Endothelial cell of umbilical vein (primary cell): ENCODE results near the gene KIFC3. TPM values are rescaled to one million over a fixed set of nuclear protein-coding genes. Genes with fewer than 3 reads are reported as not detected.

ENCODE experiments used
- BruUV-seq: library from RNA; stranded (reverse); fragments of 400-500 nt; replicated peaks from 2 replicates; lab custom pipeline; 2021; lab: Mats Ljungman, UMichigan
- CTCF ChIA-PET: fragments of 300-600, 350-600 bp; sonication (Branson Sonifier 250); formaldehyde crosslinking; loops from one replicate; lab custom pipeline; 2021; ENCODE audit warnings: antibody characterized with exemption, inconsistent platforms; lab: Charles Lee
- POLR2A ChIA-PET: fragments of 300-600, 350-600 bp; sonication (Branson Sonifier 250); formaldehyde crosslinking; loops from one replicate; lab custom pipeline; 2021; ENCODE audit warnings: antibody characterized with exemption, inconsistent platforms; lab: Charles Lee
- DNase-seq: peaks from one replicate; pipeline ENCODE4 v3.0.0-alpha.2; 2011; ENCODE audit warnings: low read depth, low spot score
- FAIRE-seq: peaks from 2 replicates; lab custom pipeline; 2011; peaks lifted over from hg19 to GRCh38; lab: Jason Lieb, UNC
- H2AFZ ChIP-seq: 2 replicates; pipeline ENCODE4 v1.6.0; 2012; ENCODE audit warnings: low read depth, low read length, control low read depth, inconsistent platforms
- H3K27ac ChIP-seq: 2 replicates; pipeline ENCODE4 v1.5.1; 2011; ENCODE audit warnings: low read depth, mild to moderate bottlenecking, control low read depth, low read length, moderate library complexity; ENCODE audit not compliant: insufficient read depth
- H3K27me3 ChIP-seq, 2 experiments: 2 replicates each; pipeline versions ENCODE4 v1.6.0 to v1.6.1; 2011; ENCODE audit warnings: low read length in 2 of 2, mixed read lengths in 1 of 2; ENCODE audit not compliant: control insufficient read depth in 2 of 2, insufficient read depth in 2 of 2
- H3K36me3 ChIP-seq, 2 experiments: 2 replicates in 1 of 2; 3 replicates in 1 of 2; pipeline ENCODE4 v1.5.1; 2011; ENCODE audit warnings: low read length in 2 of 2, mild to moderate bottlenecking in 1 of 2, moderate library complexity in 1 of 2; ENCODE audit not compliant: control insufficient read depth in 2 of 2, insufficient read depth in 2 of 2; ENCODE audit errors: extremely low read depth in 1 of 2
- H3K4me1 ChIP-seq: 3 replicates; pipeline ENCODE4 v1.5.1; 2011; ENCODE audit warnings: mild to moderate bottlenecking, low read length; ENCODE audit not compliant: control insufficient read depth, insufficient read depth; ENCODE audit errors: extremely low read depth
- H3K4me2 ChIP-seq: 2 replicates; pipeline ENCODE4 v1.6.1; 2011; ENCODE audit warnings: low read length, control low read depth, mixed read lengths; ENCODE audit not compliant: insufficient read depth
- H3K4me3 ChIP-seq, 3 experiments: fragments of 200-600 bp in 1 of 3; sonication (generic), shearing (Covaris generic) in 1 of 3; replicated peaks in 1 of 3; 2 replicates each; pipeline ENCODE4 v1.5.1; 2011 to 2016; ENCODE audit warnings: control low read depth in 3 of 3, low read length in 3 of 3, mild to moderate bottlenecking in 2 of 3, inconsistent platforms in 1 of 3, low read depth in 1 of 3, moderate library complexity in 1 of 3; ENCODE audit not compliant: insufficient read depth in 1 of 3
- H3K79me2 ChIP-seq: 2 replicates; pipeline ENCODE4 v1.6.0; 2012; ENCODE audit warnings: low read length, inconsistent platforms; ENCODE audit not compliant: control insufficient read depth, insufficient read depth
- H3K9ac ChIP-seq: replicated peaks from 2 replicates; pipeline ENCODE3; 2011; ENCODE audit warnings: low read length, control low read depth; ENCODE audit not compliant: insufficient read depth; ENCODE audit errors: extremely low read depth
- H3K9me1 ChIP-seq: replicated peaks from 3 replicates; pipeline ENCODE4 v1.6.0; 2011; ENCODE audit warnings: mild to moderate bottlenecking, low read length; ENCODE audit not compliant: control insufficient read depth, insufficient read depth; ENCODE audit errors: extremely low read depth
- H3K9me3 ChIP-seq: replicated peaks from 2 replicates; pipeline ENCODE4 v1.5.1; 2012; ENCODE audit warnings: low read length, inconsistent platforms; ENCODE audit not compliant: control insufficient read depth, insufficient read depth
- H4K20me1 ChIP-seq: replicated peaks from 2 replicates; pipeline ENCODE3; 2011; ENCODE audit warnings: mild to moderate bottlenecking, low read length; ENCODE audit not compliant: control insufficient read depth, insufficient read depth; ENCODE audit errors: extremely low read depth
- EZH2 ChIP-seq: IDR thresholded peaks from 2 replicates; pipeline ENCODE4 v1.6.1; 2012; ENCODE audit warnings: borderline replicate concordance, low read depth, mild to moderate bottlenecking, moderate library complexity, low read length, inconsistent platforms; ENCODE audit not compliant: severe bottlenecking
- FOS ChIP-seq: IDR thresholded peaks from 2 replicates; pipeline ENCODE4 v1.6.1; 2011; ENCODE audit warnings: mild to moderate bottlenecking, low read length, moderate library complexity, borderline replicate concordance; ENCODE audit not compliant: insufficient read depth
- GATA2 ChIP-seq: IDR thresholded peaks from 2 replicates; pipeline ENCODE4 v1.7.0; 2011; ENCODE audit warnings: low read depth, mild to moderate bottlenecking, moderate library complexity, mixed read lengths, low read length; ENCODE audit not compliant: insufficient read length, insufficient read depth
- JUN ChIP-seq: IDR thresholded peaks from 2 replicates; pipeline ENCODE4 v1.6.1; 2011; ENCODE audit warnings: borderline replicate concordance, low read depth; ENCODE audit not compliant: insufficient read length, insufficient read depth
- MAX ChIP-seq: IDR thresholded peaks from 2 replicates; pipeline ENCODE4 v1.6.1; 2011; ENCODE audit not compliant: insufficient read depth, insufficient read length
- MYC ChIP-seq: IDR thresholded peaks from one replicate; pipeline ENCODE4 v1.6.1; 2011; ENCODE audit warnings: mild to moderate bottlenecking, low read depth, low read length
- POLR2A ChIP-seq: IDR thresholded peaks from 2 replicates; pipeline ENCODE4 v1.6.1; 2012; ENCODE audit warnings: low read depth, mild to moderate bottlenecking, control low read depth, low read length
- POLR2AphosphoS5 ChIP-seq: IDR thresholded peaks from 2 replicates; pipeline ENCODE4 v1.6.1; 2012; ENCODE audit warnings: low read depth, mild to moderate bottlenecking, control low read depth, low read length, moderate library complexity; ENCODE audit not compliant: insufficient read depth
- dilution Hi-C: fragments of 300-500 bp; cut with MboI; formaldehyde crosslinking; loops from one replicate; pipeline ENCODE4 v1.15.0; 2019; ENCODE audit warnings: low sequenced_read_pairs; ENCODE audit not compliant: extremely low pct_ligation_motif_present
- intact Hi-C: fragments of 100-400 bp; cut with micrococcal nuclease; formaldehyde crosslinking; loops from one replicate; pipeline ENCODE4 v1.10.0; 2022
- polyA plus RNA-seq, 4 experiments: library from polyadenylated mRNA; depleted of rRNA in 3 of 4; stranded (reverse) in 3 of 4; unstranded in 1 of 4; fragments of >200 nt; gene quantifications; 2 replicates each; pipeline versions ENCODE4 v1.2.1 to v1.2.3, GENCODE V29; 2011 to 2012; ENCODE audit warnings: missing spikeins in 1 of 4
- total RNA-seq: library from RNA; stranded (reverse); gene quantifications from 2 replicates; pipeline ENCODE4 v1.2.3, GENCODE V29; 2021
- TF ChIP-seq, protein P1 (sequence below), 2 donors: IDR thresholded peaks; 1 replicate in 1 of 2; 2 replicates in 1 of 2; pipeline ENCODE4 v1.5.1; 2011; ENCODE audit warnings: low read length in 2 of 2, mild to moderate bottlenecking in 2 of 2, moderate library complexity in 2 of 2, control low read depth in 1 of 2, inconsistent platforms in 1 of 2, low read depth in 1 of 2; ENCODE audit not compliant: insufficient read depth in 1 of 2; ENCODE audit errors: extremely low read depth in 1 of 2

KIFC3 gene
- total and polyA plus RNA-seq, 2 donors (not counting 3 experiments of a cell fraction or from before 2014, with no cell fraction given) = 36.3 to 62.2 TPM

DNA sequence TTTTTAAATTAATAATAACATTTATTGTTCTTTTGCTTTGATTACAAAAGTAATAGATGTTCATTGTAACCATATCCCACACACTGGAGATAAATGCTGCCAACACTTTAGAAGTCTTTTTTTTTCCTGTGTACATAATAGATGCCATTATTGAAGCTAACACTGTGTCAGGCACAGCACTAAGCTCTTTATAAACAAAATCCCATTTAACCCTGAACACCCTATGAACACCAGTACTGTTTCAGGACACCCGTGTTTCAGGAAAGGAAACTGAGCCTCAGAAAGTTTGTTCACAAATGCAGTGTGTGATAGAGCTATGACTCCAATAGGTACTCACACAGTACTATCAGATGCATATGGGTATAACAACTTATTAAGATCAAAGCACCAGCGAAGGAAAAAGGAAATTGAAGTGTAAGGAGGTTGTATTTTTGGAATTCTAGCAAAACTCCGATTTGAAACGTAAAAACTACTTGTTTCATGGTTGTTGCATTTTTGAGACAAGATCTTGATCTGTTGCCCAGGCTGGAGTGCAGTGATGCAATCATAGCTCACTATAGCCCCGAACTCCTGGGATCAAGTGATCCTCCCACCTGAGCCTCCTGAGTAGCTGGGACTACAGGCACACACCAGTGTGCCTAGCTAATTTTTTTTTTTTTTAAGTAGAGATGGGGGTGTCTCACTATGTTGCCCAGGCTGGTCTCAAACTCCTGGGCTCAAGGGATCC, 2.0 kb upstream of the KIFC3 start:
- no peaks in the 10 kb centered on the region for H3K36me3 ChIP-seq
- no peak overlapping the region for H2AFZ ChIP-seq
- no peak overlapping the region for H3K4me3 ChIP-seq
- BruUV-seq = no TSS peak
- no peaks in the 10 kb centered on the region for H4K20me1 ChIP-seq
- POLR2A ChIA-PET = no interaction called here
- H3K4me2 ChIP-seq = no peak overlapping the region
- DNase-seq (no peak), FAIRE-seq (no peak)
- H3K79me2 ChIP-seq = peaks cover 14% of the 10 kb centered on the region
- CTCF ChIA-PET = interaction anchor here (1.4 kb wide), 1 partner anchor 38 kb away, joined by 3 read pairs; no protein-coding TSS in a partner anchor
- H3K9ac ChIP-seq = no peak overlapping the region
- dilution Hi-C loops = no loop called here
- H3K9me3 ChIP-seq = no peaks in the 10 kb centered on the region
- no peak overlapping the region for H3K27ac ChIP-seq
- TF ChIP-seq POLR2AphosphoS5 = no peak
- no peak for TF ChIP-seq POLR2A
- no peak for TF ChIP-seq MYC
- no peak for TF ChIP-seq FOS
- TF ChIP-seq MAX = no peak
- TF ChIP-seq EZH2 = no peak
- no peak for TF ChIP-seq GATA2
- TF ChIP-seq JUN = no peak
- TF ChIP-seq, protein P1, sequence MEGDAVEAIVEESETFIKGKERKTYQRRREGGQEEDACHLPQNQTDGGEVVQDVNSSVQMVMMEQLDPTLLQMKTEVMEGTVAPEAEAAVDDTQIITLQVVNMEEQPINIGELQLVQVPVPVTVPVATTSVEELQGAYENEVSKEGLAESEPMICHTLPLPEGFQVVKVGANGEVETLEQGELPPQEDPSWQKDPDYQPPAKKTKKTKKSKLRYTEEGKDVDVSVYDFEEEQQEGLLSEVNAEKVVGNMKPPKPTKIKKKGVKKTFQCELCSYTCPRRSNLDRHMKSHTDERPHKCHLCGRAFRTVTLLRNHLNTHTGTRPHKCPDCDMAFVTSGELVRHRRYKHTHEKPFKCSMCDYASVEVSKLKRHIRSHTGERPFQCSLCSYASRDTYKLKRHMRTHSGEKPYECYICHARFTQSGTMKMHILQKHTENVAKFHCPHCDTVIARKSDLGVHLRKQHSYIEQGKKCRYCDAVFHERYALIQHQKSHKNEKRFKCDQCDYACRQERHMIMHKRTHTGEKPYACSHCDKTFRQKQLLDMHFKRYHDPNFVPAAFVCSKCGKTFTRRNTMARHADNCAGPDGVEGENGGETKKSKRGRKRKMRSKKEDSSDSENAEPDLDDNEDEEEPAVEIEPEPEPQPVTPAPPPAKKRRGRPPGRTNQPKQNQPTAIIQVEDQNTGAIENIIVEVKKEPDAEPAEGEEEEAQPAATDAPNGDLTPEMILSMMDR (IDR thresholded peaks at IDR 0.05; ENCODE audit: extremely low read depth in 1 of 2, insufficient read depth in 1 of 2, low read depth in 1 of 2, low read length in 2 of 2) = no peak
- peaks cover 34% of the 10 kb centered on the region for H3K4me1 ChIP-seq
- H3K9me1 ChIP-seq = no peaks in the 10 kb centered on the region
- no peaks in the 10 kb centered on the region for H3K27me3 ChIP-seq
- intact Hi-C loops = loop anchor here (5.0 kb wide), 1 partner anchor 88 kb away; no protein-coding TSS in a partner anchor
